OCI-LY3 (cell line): ENCODE measurements around the gene HACD2.

ENCODE experiments used
- CTCF ChIP-seq: fragments of 200-600, 300-600 bp; sonication (generic); IDR thresholded peaks from 2 replicates; pipeline ENCODE4 v1.5.1; 2014; ENCODE audit warnings: antibody characterized with exemption, low read length, low read depth
- EZH2phosphoT487 ChIP-seq: fragments of 200-600 bp; shearing (Covaris generic); IDR thresholded peaks from 2 replicates; pipeline ENCODE4 v1.6.1; 2018; ENCODE audit warnings: antibody characterized with exemption, mixed run types, low read depth

DNA sequence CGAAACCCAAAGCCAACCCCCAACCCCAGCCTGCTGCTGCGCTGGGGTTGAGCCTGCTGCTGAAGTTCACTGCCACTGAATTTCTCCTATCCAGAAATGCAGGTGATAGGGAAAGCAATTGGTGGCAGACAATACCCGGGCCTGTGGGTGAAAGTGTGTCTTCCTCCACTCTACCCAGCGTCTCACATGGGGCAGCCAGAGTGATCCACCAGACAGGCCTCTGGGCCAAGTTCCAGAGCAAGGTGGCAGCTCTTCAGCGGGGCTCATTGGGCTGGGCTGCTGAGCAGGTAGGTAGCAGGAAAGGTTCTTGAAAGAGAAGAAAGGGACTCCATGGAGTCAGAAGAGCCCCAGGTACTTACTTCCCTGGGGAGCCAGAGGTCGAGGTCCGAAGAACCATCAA is 141.9 kb downstream of the HACD2 start:
- TF ChIP-seq CTCF: no peak
- TF ChIP-seq EZH2phosphoT487: no peak
